CD4-positive, alpha-beta T cell treated with Interleukin-17A for 1 hour (primary cell): ENCODE results near the gene GNG7.
A peak's percentile ranks its signal among the peaks of the same experiment; 100 is the strongest.
"Not testable (repeated sequence)": the region's sequence is repeated elsewhere in the genome, so short reads cannot be mapped to it uniquely, and the experiment has no call there.

Experiments
- DNase-seq: peaks from one replicate; pipeline ENCODE4 v3.0.0-alpha.2; 2020

Gene GNG7

GRCh38 chr19:2529473-2529918 is 173.0 kb downstream of the GNG7 start:
- DNase-seq: no peak

GRCh38 chr19:2528675-2529101 is 173.8 kb downstream of the GNG7 start:
- no peak for DNase-seq

- no peak for DNase-seq
These were observed 174.8 kb downstream of the GNG7 start for GRCh38 chr19:2527686-2528085.

DNA sequence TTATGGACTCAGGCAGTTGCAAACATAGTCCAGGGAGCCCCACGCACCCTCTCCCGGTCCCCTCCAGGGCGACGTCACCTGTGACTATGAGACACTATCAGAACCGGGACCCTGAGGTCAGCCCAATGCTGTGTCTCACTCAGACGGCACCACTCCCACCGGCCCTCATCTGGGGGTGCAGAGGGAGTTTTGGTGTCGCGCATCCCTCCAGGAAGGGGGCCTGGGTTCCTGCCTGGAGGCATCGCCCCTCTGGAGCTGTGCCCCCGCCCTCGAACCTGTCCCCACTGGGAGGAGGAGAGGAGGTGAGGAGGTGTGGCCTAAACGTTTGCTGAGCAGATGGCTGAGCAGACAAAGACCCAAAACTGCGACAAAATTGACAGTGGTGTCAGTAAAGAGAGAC is 175.3 kb downstream of the GNG7 start:
- no peak for DNase-seq

- no peak for DNase-seq
These were observed 177.4 kb downstream of the GNG7 start for GRCh38 chr19:2524840-2525723.

GRCh38 chr19:2524361-2524839 is 178.1 kb downstream of the GNG7 start:
- no peak for DNase-seq

DNA sequence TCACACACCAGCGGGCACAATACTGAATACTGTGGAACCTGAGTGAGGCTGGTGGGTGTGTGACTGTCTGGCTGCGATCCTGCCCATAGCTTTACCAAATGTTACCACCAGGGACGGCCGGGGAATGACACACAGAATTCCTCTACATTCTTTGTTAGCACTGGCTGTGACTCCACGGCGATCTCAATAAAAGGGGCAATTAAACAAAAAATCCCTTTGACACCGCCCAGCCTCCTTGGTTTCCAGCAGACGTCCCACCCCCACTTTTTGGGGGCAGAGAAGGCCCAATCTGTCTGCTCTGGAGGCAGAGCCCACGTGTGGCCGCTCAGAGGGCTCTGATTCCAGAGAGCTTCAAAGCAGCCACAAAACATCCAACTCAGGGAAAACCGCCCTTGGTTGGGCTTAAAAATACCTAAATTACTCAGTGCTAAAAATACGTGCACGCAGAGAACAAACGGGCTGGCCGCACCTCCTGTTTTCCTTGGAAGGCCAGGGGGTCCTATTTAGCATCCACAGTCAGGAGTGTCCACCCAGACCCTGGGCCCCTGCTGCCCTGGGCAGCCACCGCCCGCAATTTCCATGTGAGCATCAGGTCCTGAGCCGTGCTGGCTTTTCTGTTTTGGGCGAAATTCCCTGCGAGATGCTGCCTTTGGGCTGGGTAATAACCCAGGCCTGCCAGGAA is 178.7 kb downstream of the GNG7 start:
- no peak for DNase-seq

DNA sequence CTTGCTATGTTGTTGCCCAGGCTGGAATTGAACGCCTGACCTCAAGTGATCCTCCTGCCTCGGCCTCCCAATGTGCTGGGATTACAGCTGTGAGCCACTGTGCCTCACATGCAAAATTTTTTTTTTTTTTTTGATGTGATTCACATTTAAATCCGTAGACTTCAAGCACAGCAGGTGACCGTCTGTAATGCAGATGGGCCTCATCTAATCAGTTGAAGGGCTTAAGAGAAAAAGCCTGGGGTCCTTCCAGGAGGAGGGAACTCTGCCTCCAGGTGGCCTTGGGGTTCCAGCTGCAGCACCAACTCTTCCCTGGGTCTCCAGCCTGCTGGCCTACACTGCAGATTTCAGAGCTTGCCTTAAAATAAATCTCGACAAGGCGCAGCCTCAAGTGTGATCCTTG is 183.0 kb downstream of the GNG7 start:
- DNase-seq: no peak

- DNase-seq: not testable (repeated sequence)
These were observed 183.6 kb downstream of the GNG7 start for GRCh38 chr19:2518856-2519255.

- DNase-seq: no peak
These were observed 184.5 kb downstream of the GNG7 start for GRCh38 chr19:2517881-2518601.

DNA sequence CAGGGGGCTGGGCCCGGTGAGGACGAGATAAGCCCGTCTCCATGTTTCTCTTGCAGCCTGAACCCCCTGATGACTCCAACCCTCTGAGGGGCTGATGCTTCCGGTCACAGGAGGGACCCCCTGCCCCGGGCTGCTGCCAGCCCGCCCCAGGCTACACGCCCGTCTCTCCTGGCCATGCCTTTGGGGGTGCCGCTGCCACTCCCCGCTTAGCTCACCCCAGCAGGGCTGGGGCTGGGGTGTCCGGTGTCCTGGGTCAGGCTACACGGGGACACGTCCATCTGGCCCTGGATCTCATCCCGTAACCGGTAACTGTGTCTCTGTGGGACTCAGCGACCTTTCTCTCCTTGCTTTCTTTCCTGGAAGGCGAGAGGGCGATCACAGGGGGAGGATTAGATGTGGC is 185.8 kb downstream of the GNG7 start:
- DNase-seq: no peak

- no peak for DNase-seq
These were observed 187.4 kb downstream of the GNG7 start for GRCh38 chr19:2514981-2515518.

DNA sequence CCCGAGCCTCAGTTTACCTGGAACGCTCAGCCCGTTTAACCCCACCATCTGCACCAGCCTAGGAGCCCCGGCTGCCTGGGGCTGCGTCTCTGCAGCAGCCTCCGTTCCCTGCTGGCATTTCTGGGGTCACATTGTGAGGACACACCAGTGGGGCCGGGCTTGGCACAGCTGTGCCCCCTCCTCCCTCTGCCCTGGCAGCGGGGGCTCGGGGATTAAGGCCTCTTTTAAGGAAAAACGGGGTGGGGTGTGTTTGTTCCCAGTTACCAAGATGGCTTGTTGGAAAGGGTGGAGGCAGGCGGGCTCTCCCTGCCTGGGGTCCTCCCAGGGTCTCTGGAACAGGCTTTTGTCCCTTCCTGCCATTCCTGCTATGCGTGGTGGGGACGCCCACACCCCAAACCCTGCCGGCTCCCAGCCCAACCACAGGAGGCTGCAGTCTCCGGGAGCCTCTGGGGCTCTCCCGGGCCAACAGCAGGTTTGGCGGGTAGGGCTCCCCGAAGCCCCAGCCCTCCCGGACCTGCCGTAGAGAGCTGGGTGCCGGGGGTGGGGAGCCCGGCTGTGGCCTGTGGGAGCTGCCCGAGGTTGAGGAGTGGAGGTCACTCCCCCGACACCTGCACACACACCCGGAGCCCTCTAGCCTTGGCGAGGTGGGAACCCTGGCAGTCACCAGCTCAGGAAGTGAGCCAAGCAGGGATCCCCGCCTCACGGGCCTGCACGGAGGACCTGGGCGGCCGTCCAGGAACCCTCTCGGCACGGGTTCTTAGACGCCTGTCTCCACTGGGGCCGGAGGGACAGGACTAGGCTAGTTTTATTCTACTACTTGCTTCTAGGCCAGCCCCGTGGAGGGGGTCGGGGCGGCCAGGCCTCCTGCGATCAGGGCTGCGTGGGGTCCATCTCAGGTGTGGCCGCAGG is 189.7 kb downstream of the GNG7 start:
- no peak for DNase-seq

DNA sequence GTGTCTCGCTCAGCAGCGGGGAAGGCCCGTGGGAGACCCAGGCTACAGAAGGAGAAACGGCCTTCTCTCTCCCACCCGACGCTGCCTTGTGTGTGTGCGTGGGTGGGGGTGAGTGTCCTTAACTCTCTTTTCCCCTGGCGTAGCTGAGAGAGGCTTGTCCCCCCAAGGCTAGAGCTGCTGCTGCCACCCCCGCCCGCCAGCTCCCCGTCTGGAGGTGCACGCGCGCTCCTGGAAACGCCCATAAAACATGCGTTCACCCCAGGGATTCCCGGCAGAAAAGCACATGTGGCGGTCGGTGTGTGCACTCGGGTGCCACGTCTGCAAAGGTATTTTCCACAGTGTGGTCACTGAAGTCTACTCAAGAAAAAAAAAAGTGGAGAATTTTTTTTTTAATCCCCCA is 190.5 kb downstream of the GNG7 start:
- no peak for DNase-seq

DNA sequence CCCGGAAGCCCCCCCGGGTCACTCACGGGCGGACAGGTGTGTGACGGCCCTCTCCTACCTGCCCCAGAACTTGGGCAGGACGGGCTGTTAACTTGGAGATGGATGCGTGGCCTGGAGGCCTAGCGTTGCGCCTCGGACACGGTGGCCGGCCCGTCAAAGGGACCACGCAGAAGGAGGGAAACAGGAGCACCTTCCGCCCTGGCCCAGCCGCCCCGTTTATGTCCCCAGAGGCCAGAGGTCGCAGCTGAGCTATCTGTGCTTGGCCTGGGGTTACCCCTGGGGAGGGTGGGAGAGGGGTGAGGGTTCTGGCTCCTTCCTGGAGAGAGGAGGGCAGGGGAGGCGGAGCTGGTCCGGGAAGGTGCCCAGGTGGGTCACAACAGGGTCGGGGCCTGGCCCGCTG is 190.9 kb downstream of the GNG7 start:
- no peak for DNase-seq

GRCh38 chr19:2509096-2509495 is 193.4 kb downstream of the GNG7 start:
- DNase-seq: no peak

- DNase-seq: peak; percentile 59
These were observed 195.4 kb downstream of the GNG7 start for GRCh38 chr19:2507109-2507508.

GRCh38 chr19:2506656-2507055 is 195.8 kb downstream of the GNG7 start:
- DNase-seq: not testable (repeated sequence)

GRCh38 chr19:2503521-2504109 is 198.9 kb downstream of the GNG7 start:
- DNase-seq: peak; percentile 79

DNA sequence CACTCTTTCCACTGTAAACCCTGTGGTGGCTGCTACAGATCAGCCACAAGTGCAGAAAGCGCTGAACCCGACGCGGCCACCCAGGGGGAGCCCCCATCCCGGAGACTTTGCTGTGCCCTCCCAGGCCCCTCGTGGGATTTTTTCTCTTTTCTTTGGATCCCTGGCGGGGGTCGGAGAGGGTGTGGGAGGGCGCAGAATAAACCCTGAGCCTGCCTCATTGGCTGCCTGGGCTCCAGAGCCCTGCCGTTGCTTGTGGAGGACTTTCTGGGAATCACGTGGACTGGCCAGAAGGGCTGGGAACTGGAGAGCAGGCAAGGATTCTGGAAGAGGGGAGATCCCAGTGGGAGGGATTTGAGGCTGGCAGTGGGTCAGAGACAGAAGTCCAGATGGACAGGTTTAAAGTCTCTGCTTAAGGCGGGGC is 201.6 kb downstream of the GNG7 start:
- no peak for DNase-seq

DNA sequence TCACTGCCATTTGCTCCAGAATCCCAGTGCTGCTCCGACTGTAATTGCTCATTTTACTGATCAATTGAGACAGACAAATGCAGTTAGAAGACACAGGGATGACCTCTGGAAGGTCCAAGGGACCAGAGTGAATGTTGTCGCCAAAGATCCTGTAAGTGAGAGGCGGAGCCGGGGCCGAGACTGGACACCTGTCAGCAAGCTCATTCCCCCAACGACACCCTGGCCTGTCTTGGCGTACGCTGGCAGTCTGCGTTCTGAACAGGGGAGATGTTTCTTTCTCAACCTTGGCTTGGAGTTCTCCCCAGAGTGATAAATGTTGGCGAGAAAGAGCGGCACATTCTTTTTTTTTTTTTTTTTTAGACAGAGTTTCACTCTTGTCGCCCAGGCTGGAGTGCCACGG is 202.3 kb downstream of the GNG7 start:
- DNase-seq: no peak

- no peak for DNase-seq
These were observed 205.3 kb downstream of the GNG7 start for GRCh38 chr19:2497186-2497585.
